SU-DHL-6 (cell line): ENCODE results near the gene ZC3HAV1.

Source experiments
- H2AFZ ChIP-seq: fragments of 200-600 bp; sonication (generic); 2 replicates; pipeline ENCODE4 v1.6.1; 2014; ENCODE audit warnings: low read depth, mild to moderate bottlenecking, moderate library complexity, mixed read lengths, antibody characterized with exemption, low read length; ENCODE audit not compliant: severe bottlenecking
- H3F3A ChIP-seq: fragments of 200-600 bp; shearing (Covaris generic); 2 replicates; pipeline ENCODE4 v1.6.0; 2016; ENCODE audit warnings: antibody characterized with exemption, mild to moderate bottlenecking; ENCODE audit not compliant: insufficient read depth
- H3K27ac ChIP-seq: fragments of 200-600 bp; sonication (generic); 2 replicates; pipeline ENCODE4 v1.5.1; 2016; ENCODE audit warnings: low read depth, mild to moderate bottlenecking, low read length, moderate library complexity, mixed read lengths
- H3K27me3 ChIP-seq: fragments of 200-600 bp; sonication (generic), shearing (Covaris generic); 2 replicates; pipeline ENCODE4 v1.6.0; 2014; ENCODE audit warnings: mild to moderate bottlenecking, low read length
- H3K36me3 ChIP-seq: fragments of 200-600 bp; sonication (generic); 2 replicates; pipeline ENCODE4 v1.6.1; 2014; ENCODE audit warnings: mild to moderate bottlenecking, low read length, mixed read lengths
- H3K4me2 ChIP-seq: fragments of 300-600, 200-600 bp; shearing (Covaris generic), sonication (generic); 2 replicates; pipeline ENCODE4 v1.6.0; 2014; ENCODE audit warnings: low read length, low read depth, mild to moderate bottlenecking; ENCODE audit not compliant: poor library complexity, severe bottlenecking
- H3K4me3 ChIP-seq: fragments of 200-600 bp; sonication (generic); 2 replicates; pipeline ENCODE4 v1.5.1; 2014; ENCODE audit warnings: antibody characterized with exemption, low read length, mild to moderate bottlenecking, mixed read lengths; ENCODE audit not compliant: insufficient read depth, poor library complexity, severe bottlenecking
- H3K79me2 ChIP-seq: fragments of 200-600 bp; sonication (generic); 2 replicates; pipeline ENCODE4 v1.6.1; 2014; ENCODE audit warnings: mild to moderate bottlenecking, low read length, moderate library complexity; ENCODE audit not compliant: insufficient read depth
- H3K9ac ChIP-seq: fragments of 200-600 bp; sonication (generic); 2 replicates; pipeline ENCODE4 v1.7.0; 2014; ENCODE audit warnings: mild to moderate bottlenecking, low read length
- H3K9me2 ChIP-seq: fragments of 200-600 bp; sonication (generic); replicated peaks from 2 replicates; pipeline ENCODE4 v1.6.1; 2014; ENCODE audit warnings: low read length; ENCODE audit not compliant: insufficient read depth
- H3K9me3 ChIP-seq: fragments of 200-600 bp; sonication (generic); 2 replicates; pipeline ENCODE4 v1.6.1; 2014; ENCODE audit warnings: low read length, mixed read lengths; ENCODE audit not compliant: insufficient read depth
- H4K20me1 ChIP-seq: fragments of 200-600 bp; sonication (generic); 2 replicates; pipeline ENCODE4 v1.6.1; 2014; ENCODE audit warnings: low read depth, mild to moderate bottlenecking, antibody characterized with exemption, low read length, moderate library complexity, mixed read lengths
- EZH2phosphoT487 ChIP-seq: fragments of 200-600 bp; sonication (generic), shearing (Covaris generic); conservative IDR thresholded peaks from 2 replicates; pipeline ENCODE4 v1.6.1; 2018; ENCODE audit warnings: mild to moderate bottlenecking, antibody characterized with exemption, low read length, moderate library complexity, mixed read lengths
- TF ChIP-seq, protein P1 (sequence below): fragments of 200-600 bp; sonication (generic); IDR thresholded peaks from one replicate; pipeline ENCODE4 v1.5.1; 2017; ENCODE audit warnings: antibody characterized with exemption, mild to moderate bottlenecking, low read length, moderate library complexity; ENCODE audit not compliant: insufficient read depth, poor library complexity, severe bottlenecking

ZC3HAV1 gene

DNA sequence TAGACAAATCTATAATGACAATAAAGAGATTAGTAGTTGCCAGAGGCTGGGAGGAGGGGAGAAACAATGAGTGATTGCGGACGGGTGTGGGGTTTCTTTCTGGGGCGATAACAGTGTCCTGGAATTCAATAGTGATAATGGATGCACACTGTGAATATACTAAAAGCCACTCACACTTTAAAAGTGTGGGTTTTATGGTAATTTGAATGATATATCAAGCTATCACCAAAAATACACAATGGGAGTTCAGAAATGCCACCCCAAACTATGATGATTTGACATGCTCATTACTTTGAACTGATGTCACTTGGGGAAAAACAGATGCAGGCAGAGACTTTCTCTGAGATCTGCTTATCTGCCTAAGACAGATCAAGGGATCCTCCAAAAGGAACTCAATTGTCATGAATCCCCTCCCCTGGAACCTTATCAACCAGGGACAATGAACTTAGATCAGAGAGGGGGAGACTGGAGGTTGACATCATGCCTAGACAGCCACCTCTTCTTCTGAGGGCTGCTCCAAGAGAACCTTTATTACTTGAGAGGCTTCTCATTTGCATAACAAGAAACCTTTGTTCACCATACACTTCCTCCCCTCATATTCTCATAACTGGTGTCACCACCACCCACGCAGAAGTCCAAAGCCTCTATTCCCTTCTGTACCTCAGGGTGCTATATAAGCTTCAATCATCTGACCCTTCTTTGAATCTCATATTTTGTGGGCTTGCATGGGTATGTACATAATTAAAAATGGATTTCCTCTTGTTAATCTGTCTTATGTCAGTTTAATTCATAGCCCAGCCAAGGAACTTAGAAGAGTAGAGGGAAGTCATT lies 14.8 kb upstream of the ZC3HAV1 start:
- TF ChIP-seq, protein P1, sequence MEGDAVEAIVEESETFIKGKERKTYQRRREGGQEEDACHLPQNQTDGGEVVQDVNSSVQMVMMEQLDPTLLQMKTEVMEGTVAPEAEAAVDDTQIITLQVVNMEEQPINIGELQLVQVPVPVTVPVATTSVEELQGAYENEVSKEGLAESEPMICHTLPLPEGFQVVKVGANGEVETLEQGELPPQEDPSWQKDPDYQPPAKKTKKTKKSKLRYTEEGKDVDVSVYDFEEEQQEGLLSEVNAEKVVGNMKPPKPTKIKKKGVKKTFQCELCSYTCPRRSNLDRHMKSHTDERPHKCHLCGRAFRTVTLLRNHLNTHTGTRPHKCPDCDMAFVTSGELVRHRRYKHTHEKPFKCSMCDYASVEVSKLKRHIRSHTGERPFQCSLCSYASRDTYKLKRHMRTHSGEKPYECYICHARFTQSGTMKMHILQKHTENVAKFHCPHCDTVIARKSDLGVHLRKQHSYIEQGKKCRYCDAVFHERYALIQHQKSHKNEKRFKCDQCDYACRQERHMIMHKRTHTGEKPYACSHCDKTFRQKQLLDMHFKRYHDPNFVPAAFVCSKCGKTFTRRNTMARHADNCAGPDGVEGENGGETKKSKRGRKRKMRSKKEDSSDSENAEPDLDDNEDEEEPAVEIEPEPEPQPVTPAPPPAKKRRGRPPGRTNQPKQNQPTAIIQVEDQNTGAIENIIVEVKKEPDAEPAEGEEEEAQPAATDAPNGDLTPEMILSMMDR: no peak
- no peak for TF ChIP-seq EZH2phosphoT487
- no peak overlapping the region for H3K4me2 ChIP-seq
- H3K27ac ChIP-seq: no peak overlapping the region
- no peaks in the 10 kb centered on the region for H3K79me2 ChIP-seq
- no peak overlapping the region for H3K9ac ChIP-seq
- no peaks in the 10 kb centered on the region for H3K9me3 ChIP-seq
- no peak overlapping the region for H3K4me3 ChIP-seq
- no peaks in the 10 kb centered on the region for H3F3A ChIP-seq
- H2AFZ ChIP-seq: no peak overlapping the region
- no peaks in the 10 kb centered on the region for H4K20me1 ChIP-seq
- no peaks in the 10 kb centered on the region for H3K27me3 ChIP-seq
- no peaks in the 10 kb centered on the region for H3K9me2 ChIP-seq
- H3K36me3 ChIP-seq: no peaks in the 10 kb centered on the region

DNA sequence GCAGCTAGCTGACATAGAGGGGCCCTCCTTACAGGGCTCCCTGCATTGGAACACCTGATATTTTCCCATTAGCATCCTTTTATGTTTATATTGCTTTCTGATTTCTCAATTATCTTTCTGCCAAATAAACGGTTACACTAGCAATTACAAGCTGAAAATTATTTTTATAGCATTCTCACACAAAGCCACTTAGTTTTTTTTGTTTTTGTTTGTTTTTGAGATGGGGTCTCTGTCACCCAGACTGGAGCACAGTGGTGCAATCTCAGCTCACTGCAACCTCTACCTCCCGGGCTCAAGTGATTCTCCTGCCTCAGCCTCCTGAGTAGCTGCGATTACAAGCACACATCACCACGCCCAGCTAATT lies 9.9 kb upstream of the ZC3HAV1 start:
- H3K27me3 ChIP-seq: no peaks in the 10 kb centered on the region
- no peaks in the 10 kb centered on the region for H4K20me1 ChIP-seq
- H3K27ac ChIP-seq: no peak overlapping the region
- H3K4me3 ChIP-seq: no peak overlapping the region
- no peaks in the 10 kb centered on the region for H3K9me3 ChIP-seq
- H3K79me2 ChIP-seq: no peaks in the 10 kb centered on the region
- peak overlapping the region; percentile 50 for H3K4me2 ChIP-seq
- H3K9ac ChIP-seq: no peak overlapping the region; the same call in 1 of the 2 replicates
- peak overlapping the region; percentile 21 for H2AFZ ChIP-seq
- H3F3A ChIP-seq: no peaks in the 10 kb centered on the region
- no peaks in the 10 kb centered on the region for H3K9me2 ChIP-seq
- TF ChIP-seq, protein P1: no peak
- TF ChIP-seq EZH2phosphoT487: no peak
- no peaks in the 10 kb centered on the region for H3K36me3 ChIP-seq

DNA sequence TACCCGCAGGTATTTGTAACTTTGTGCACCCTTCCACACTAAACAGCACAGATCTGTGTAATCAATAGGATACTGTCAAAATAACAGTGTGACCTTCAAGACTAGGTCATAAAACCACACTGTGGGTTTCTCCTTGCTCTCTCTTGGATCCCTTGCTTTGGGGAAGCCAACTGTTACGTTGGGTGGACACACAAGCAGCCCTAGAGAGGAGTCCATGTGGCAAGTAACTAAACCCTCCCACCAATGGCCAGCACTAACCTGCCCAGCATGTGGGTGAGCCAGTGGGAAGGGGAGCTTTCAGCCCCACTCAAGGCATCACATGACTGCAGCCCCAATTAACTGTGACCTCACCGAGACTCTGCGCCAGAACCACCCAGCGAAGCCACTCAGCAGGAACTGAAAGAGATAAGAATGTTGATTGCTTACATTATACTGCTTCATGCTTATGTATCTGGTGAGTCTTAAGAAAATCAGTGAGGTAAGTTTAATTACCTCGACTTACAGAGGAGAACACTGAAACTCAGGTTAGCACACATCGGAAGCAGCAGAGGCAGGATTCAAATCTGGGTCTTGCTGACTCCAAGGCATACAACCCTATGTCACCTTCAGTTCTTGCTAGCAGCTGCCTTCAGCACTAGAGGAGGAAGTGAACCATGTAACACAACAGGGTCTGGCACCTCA lies 9.4 kb upstream of the ZC3HAV1 start:
- peak overlapping the region; percentile 21 for H2AFZ ChIP-seq
- H3K36me3 ChIP-seq: no peaks in the 10 kb centered on the region
- no peaks in the 10 kb centered on the region for H4K20me1 ChIP-seq
- no peak for TF ChIP-seq EZH2phosphoT487
- TF ChIP-seq, protein P1: no peak
- H3K79me2 ChIP-seq: no peaks in the 10 kb centered on the region
- peak overlapping the region; percentile 10; the same call in 1 of the 2 replicates for H3K9ac ChIP-seq
- H3K4me3 ChIP-seq: no peak overlapping the region
- H3K9me3 ChIP-seq: no peaks in the 10 kb centered on the region
- H3K9me2 ChIP-seq: no peaks in the 10 kb centered on the region
- no peaks in the 10 kb centered on the region for H3K27me3 ChIP-seq
- no peaks in the 10 kb centered on the region for H3F3A ChIP-seq
- peak overlapping the region; percentile 50 for H3K4me2 ChIP-seq
- peak overlapping the region; percentile 17; the same call in 1 of the 2 replicates for H3K27ac ChIP-seq
